HepG2 (cell line): ENCODE results near the gene C1RL. TPM values are rescaled to one million over a fixed set of nuclear protein-coding genes. Genes with fewer than 3 reads are reported as not detected.
A peak's percentile ranks its signal among the peaks of the same experiment; 100 is the strongest.

Experiments used
- ADNP ChIP-seq: sonication (generic); formaldehyde crosslinking; IDR thresholded peaks from 2 replicates; pipeline ENCODE4 v1.4.0; 2020; ENCODE audit warnings: missing genetic modification reagents
- ASH2L ChIP-seq: fragments of 300-600, 200-600 bp; sonication (generic); IDR thresholded peaks from 2 replicates; pipeline ENCODE4 v1.7.0; 2017; ENCODE audit warnings: low read depth, mild to moderate bottlenecking, moderate library complexity, mixed read lengths, low read length; ENCODE audit not compliant: insufficient read length
- CAMTA2 ChIP-seq: sonication (generic); formaldehyde crosslinking; IDR thresholded peaks from 2 replicates; pipeline ENCODE4 v1.4.0; 2020; ENCODE audit warnings: mild to moderate bottlenecking, missing genetic modification reagents, borderline replicate concordance
- CEBPG ChIP-seq: IDR thresholded peaks from 2 replicates; pipeline ENCODE4 v1.6.1; 2016
- CENPT ChIP-seq: sonication (generic); formaldehyde crosslinking; IDR thresholded peaks from 2 replicates; pipeline ENCODE4 v1.8.0; 2022; ENCODE audit warnings: low read depth, mild to moderate bottlenecking, moderate library complexity, missing genetic modification reagents
- DNMT3B ChIP-seq: conservative IDR thresholded peaks from 2 replicates; pipeline ENCODE4 v1.6.1; 2016; ENCODE audit warnings: missing biosample characterization, control low read depth
- DPF2 ChIP-seq: sonication (generic); formaldehyde crosslinking; IDR thresholded peaks from 2 replicates; pipeline ENCODE4 v1.4.0; 2020; ENCODE audit warnings: mild to moderate bottlenecking, low read depth, missing genetic modification reagents, borderline replicate concordance
- HNRNPL ChIP-seq: fragments of 200-400 bp; formaldehyde crosslinking; IDR thresholded peaks from 2 replicates; pipeline ENCODE4 v1.6.1; 2017; ENCODE audit warnings: mild to moderate bottlenecking, low read depth, low read length
- KLF15 ChIP-seq: sonication (generic); formaldehyde crosslinking; IDR thresholded peaks from 2 replicates; pipeline ENCODE4 v1.8.1; 2023; ENCODE audit warnings: borderline replicate concordance, mild to moderate bottlenecking, inconsistent platforms, missing genetic modification reagents, mixed read lengths
- NCOA1 ChIP-seq: sonication (generic); formaldehyde crosslinking; IDR thresholded peaks from 2 replicates; pipeline ENCODE4 v1.9.0; 2021; ENCODE audit warnings: missing genetic modification reagents
- NCOR1 ChIP-seq: fragments of 200-600 bp; sonication (generic); IDR thresholded peaks from 2 replicates; pipeline ENCODE4 v1.7.0; 2017; ENCODE audit warnings: antibody characterized with exemption, low read length, borderline replicate concordance
- NFE2L1 ChIP-seq: sonication (generic); formaldehyde crosslinking; IDR thresholded peaks from 2 replicates; pipeline ENCODE4 v1.4.0; 2020; ENCODE audit warnings: missing genetic modification reagents, mild to moderate bottlenecking, borderline replicate concordance
- NR2F6 ChIP-seq, 2 experiments: IDR thresholded peaks; 2 replicates each; pipeline ENCODE4 v1.6.1; 2016; ENCODE audit warnings: antibody characterized with exemption in 1 of 2, mild to moderate bottlenecking in 1 of 2
- PBX2 ChIP-seq: IDR thresholded peaks from 2 replicates; pipeline ENCODE4 v1.6.1; 2016; ENCODE audit warnings: control low read depth
- SALL1 ChIP-seq: sonication (generic); formaldehyde crosslinking; IDR thresholded peaks from 2 replicates; pipeline ENCODE4 v1.8.0; 2022; ENCODE audit warnings: mild to moderate bottlenecking, missing genetic modification reagents
- SALL2 ChIP-seq: sonication (generic); formaldehyde crosslinking; IDR thresholded peaks from 2 replicates; pipeline ENCODE4 v1.8.1; 2023; ENCODE audit warnings: mild to moderate bottlenecking, missing genetic modification reagents, inconsistent platforms
- SKI ChIP-seq: fragments of 450-650 bp; IDR thresholded peaks from one replicate; pipeline ENCODE4 v1.6.1; 2018; ENCODE audit warnings: mild to moderate bottlenecking; ENCODE audit not compliant: partially characterized antibody
- SOX13 ChIP-seq, 3 experiments: fragments of 450-650 bp in 1 of 3; sonication (generic) in 1 of 3; formaldehyde crosslinking in 1 of 3; IDR thresholded peaks in 2 of 3; conservative IDR thresholded peaks in 1 of 3; 2 replicates each; pipeline versions ENCODE4 v1.5.0 to v1.6.1; 2016 to 2020; ENCODE audit warnings: antibody characterized with exemption in 1 of 3, mild to moderate bottlenecking in 1 of 3, missing compliant biosample characterization in 1 of 3, missing genetic modification reagents in 1 of 3, moderate library complexity in 1 of 3
- SP5 ChIP-seq: IDR thresholded peaks from 2 replicates; pipeline ENCODE4 v1.6.1; 2016; ENCODE audit warnings: low read depth, borderline replicate concordance
- ZBTB7B ChIP-seq: sonication (generic); formaldehyde crosslinking; IDR thresholded peaks from 2 replicates; pipeline ENCODE4 v1.4.0; 2020; ENCODE audit warnings: missing genetic modification reagents
- ZNF121 ChIP-seq: sonication (generic); formaldehyde crosslinking; IDR thresholded peaks from 2 replicates; pipeline ENCODE4 v1.5.0; 2020; ENCODE audit warnings: mild to moderate bottlenecking, missing genetic modification reagents
- ZNF350 ChIP-seq: sonication (generic); formaldehyde crosslinking; IDR thresholded peaks from 2 replicates; pipeline ENCODE4 v1.4.0; 2020; ENCODE audit warnings: mild to moderate bottlenecking, low read depth, missing genetic modification reagents, borderline replicate concordance
- ZNF484 ChIP-seq: sonication (generic); formaldehyde crosslinking; IDR thresholded peaks from 2 replicates; pipeline ENCODE4 v1.5.1; 2020; ENCODE audit warnings: mild to moderate bottlenecking, low read depth, missing genetic modification reagents, borderline replicate concordance
- ZNF546 ChIP-seq: sonication (generic); formaldehyde crosslinking; conservative IDR thresholded peaks from 2 replicates; pipeline ENCODE4 v1.8.1; 2023; ENCODE audit warnings: mild to moderate bottlenecking, missing genetic modification reagents
- ZNF670 ChIP-seq: sonication (generic); formaldehyde crosslinking; IDR thresholded peaks from 2 replicates; pipeline ENCODE4 v1.8.0; 2022; ENCODE audit warnings: mild to moderate bottlenecking, missing genetic modification reagents, borderline replicate concordance
- ZNF773 ChIP-seq: sonication (generic); formaldehyde crosslinking; IDR thresholded peaks from 2 replicates; pipeline ENCODE4 v1.4.0; 2020; ENCODE audit warnings: missing genetic modification reagents, borderline replicate concordance
- ZNF790 ChIP-seq: sonication (generic); formaldehyde crosslinking; IDR thresholded peaks from 2 replicates; pipeline ENCODE4 v1.8.0; 2022; ENCODE audit warnings: missing genetic modification reagents, mild to moderate bottlenecking, borderline replicate concordance
- polyA plus RNA-seq, 8 experiments: library from polyadenylated mRNA; depleted of rRNA in 3 of 8; stranded (reverse) in 7 of 8; unstranded in 1 of 8; fragments of >200 nt; fragmentation: Illumina TruSeq in 4 of 8; extraction: Trizol in 4 of 8; gene quantifications; 2 replicates each; pipeline versions ENCODE4 v1.2.1 to v1.2.3, GENCODE V29; 2011 to 2016; ENCODE audit warnings: low read depth in 4 of 8, missing spikeins in 1 of 8, mixed read lengths in 1 of 8; ENCODE audit not compliant: insufficient read depth in 1 of 8
- total RNA-seq, 5 experiments: library from RNA; depleted of rRNA; stranded (reverse); fragments of >200 nt; fragmentation: Illumina TruSeq; extraction: Trizol; gene quantifications; 2 replicates each; pipeline ENCODE4 v1.2.3, GENCODE V29; 2016; ENCODE audit warnings: low read depth in 1 of 5

The C1RL gene
- total and polyA plus RNA-seq, 2 of the 13 experiments (the other 11 are each of a cell fraction or from before 2014, with no cell fraction given) = 28.9 to 53.1 TPM

- peak; percentile 70 for TF ChIP-seq SALL1 (CRISPR knock-in tag)
- TF ChIP-seq ZNF121 (CRISPR knock-in tag) = peak; percentile 93
- TF ChIP-seq DNMT3B = 0 out of 2 replicates have a peak, but pooled peaks have one; percentile 21
- no peak for TF ChIP-seq NR2F6 (IDR thresholded peaks at IDR 0.05)
- peak; percentile 55 for TF ChIP-seq NR2F6 (CRISPR knock-in tag; IDR thresholded peaks at IDR 0.05)
- no peak for TF ChIP-seq ZNF790 (CRISPR knock-in tag)
- TF ChIP-seq SALL2 (CRISPR knock-in tag) = peak; percentile 59; the same call in 1 of the 2 replicates
- TF ChIP-seq ZNF350 (CRISPR knock-in tag) = peak; percentile 74; the same call in 1 of the 2 replicates
- 0 out of 2 replicates have a peak, but pooled peaks have one; percentile 22 for TF ChIP-seq ZNF670 (CRISPR knock-in tag)
- 0 out of 2 replicates have a peak, but pooled peaks have one; percentile 18 for TF ChIP-seq KLF15 (CRISPR knock-in tag)
- no peak for TF ChIP-seq NCOA1 (CRISPR knock-in tag)
- 0 out of 2 replicates have a peak, but pooled peaks have one; percentile 62 for TF ChIP-seq HNRNPL
- no peak for TF ChIP-seq SOX13 (IDR thresholded peaks at IDR 0.05)
- peak in 1 of 2 experiments; percentile 4; a peak in 1 of 4 replicates for TF ChIP-seq SOX13 (CRISPR knock-in tag; conservative IDR thresholded peaks at IDR 0.05 in 1 of 2, IDR thresholded peaks at IDR 0.05 in 1 of 2)
- no peak for TF ChIP-seq NFE2L1
- 0 out of 2 replicates have a peak, but pooled peaks have one; percentile 29 for TF ChIP-seq ADNP (CRISPR knock-in tag)
- TF ChIP-seq ASH2L = peak; percentile 54
- no peak for TF ChIP-seq PBX2 (CRISPR knock-in tag)
- TF ChIP-seq ZNF546 (CRISPR knock-in tag) = 0 out of 2 replicates have a peak, but pooled peaks have one; percentile 70
- TF ChIP-seq ZNF773 (CRISPR knock-in tag) = 0 out of 2 replicates have a peak, but pooled peaks have one; percentile 78
- no peak for TF ChIP-seq CAMTA2 (CRISPR knock-in tag)
- TF ChIP-seq DPF2 = 0 out of 2 replicates have a peak, but pooled peaks have one; percentile 31
- no peak for TF ChIP-seq CENPT
- TF ChIP-seq ZBTB7B (CRISPR knock-in tag) = peak; percentile 76; the same call in 1 of the 2 replicates
- TF ChIP-seq CEBPG (CRISPR knock-in tag) = 0 out of 2 replicates have a peak, but pooled peaks have one; percentile 30
- peak; percentile 15 for TF ChIP-seq SKI
- TF ChIP-seq SP5 (CRISPR knock-in tag) = peak; percentile 55; the same call in 1 of the 2 replicates
- peak; percentile 39 for TF ChIP-seq NCOR1
- TF ChIP-seq ZNF484 (CRISPR knock-in tag) = no peak
Measured at GRCh38 chr12:7108003-7108795, 815 bp downstream of the C1RL start (continued).
